ENCODE results near the gene PHF13. TPM values are rescaled to one million over a fixed set of nuclear protein-coding genes. Genes with fewer than 3 reads are reported as not detected.

PHF13 gene
- total and polyA plus RNA-seq, 10 donors: 3.4 to 14.0 (median 9.2) TPM

- Histone ChIP-seq H3K36me3 (peaks cover 0 to 11% (median 6%) of the 10 kb centered on the region in 6 donors), H3K4me1 (peaks cover 23 to 56% (median 44%) of the 10 kb centered on the region in 6 donors), H3K27me3 (replicated peaks in 1 of 7) (no peaks in the 10 kb centered on the region), H3K27ac (peak overlapping the region; percentile 97 to 99 (median 99)), H3K9me3 (no peaks in the 10 kb centered on the region), H3K4me3 (peak overlapping the region; percentile 90 to 100 (median 99))
- TF ChIP-seq, protein P1, sequence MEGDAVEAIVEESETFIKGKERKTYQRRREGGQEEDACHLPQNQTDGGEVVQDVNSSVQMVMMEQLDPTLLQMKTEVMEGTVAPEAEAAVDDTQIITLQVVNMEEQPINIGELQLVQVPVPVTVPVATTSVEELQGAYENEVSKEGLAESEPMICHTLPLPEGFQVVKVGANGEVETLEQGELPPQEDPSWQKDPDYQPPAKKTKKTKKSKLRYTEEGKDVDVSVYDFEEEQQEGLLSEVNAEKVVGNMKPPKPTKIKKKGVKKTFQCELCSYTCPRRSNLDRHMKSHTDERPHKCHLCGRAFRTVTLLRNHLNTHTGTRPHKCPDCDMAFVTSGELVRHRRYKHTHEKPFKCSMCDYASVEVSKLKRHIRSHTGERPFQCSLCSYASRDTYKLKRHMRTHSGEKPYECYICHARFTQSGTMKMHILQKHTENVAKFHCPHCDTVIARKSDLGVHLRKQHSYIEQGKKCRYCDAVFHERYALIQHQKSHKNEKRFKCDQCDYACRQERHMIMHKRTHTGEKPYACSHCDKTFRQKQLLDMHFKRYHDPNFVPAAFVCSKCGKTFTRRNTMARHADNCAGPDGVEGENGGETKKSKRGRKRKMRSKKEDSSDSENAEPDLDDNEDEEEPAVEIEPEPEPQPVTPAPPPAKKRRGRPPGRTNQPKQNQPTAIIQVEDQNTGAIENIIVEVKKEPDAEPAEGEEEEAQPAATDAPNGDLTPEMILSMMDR (IDR thresholded peaks at IDR 0.05 in 8 of 11, conservative IDR thresholded peaks at IDR 0.05 in 3 of 11): peak in 1 of 11 experiments; percentile 13
- TF ChIP-seq POLR2A (IDR thresholded peaks at IDR 0.05) (peak in 2 of 3 donors; percentile 6 to 20), POLR2AphosphoS5 (IDR thresholded peaks at IDR 0.05) (peak in 1 of 3 donors; percentile 16)
- peak; percentile 90 for DNase-seq
- WGBS, 5 donors: 0 to 2% (median 1%) methylated on average over 32 to 36 of the region's 36 CpGs
- intact Hi-C loops (cut with DNase I; ENCODE audit: low total_unique reads): no loop called here
Measured at GRCh38 chr1:6603238-6603914, 10.2 kb upstream of the PHF13 start.

DNA sequence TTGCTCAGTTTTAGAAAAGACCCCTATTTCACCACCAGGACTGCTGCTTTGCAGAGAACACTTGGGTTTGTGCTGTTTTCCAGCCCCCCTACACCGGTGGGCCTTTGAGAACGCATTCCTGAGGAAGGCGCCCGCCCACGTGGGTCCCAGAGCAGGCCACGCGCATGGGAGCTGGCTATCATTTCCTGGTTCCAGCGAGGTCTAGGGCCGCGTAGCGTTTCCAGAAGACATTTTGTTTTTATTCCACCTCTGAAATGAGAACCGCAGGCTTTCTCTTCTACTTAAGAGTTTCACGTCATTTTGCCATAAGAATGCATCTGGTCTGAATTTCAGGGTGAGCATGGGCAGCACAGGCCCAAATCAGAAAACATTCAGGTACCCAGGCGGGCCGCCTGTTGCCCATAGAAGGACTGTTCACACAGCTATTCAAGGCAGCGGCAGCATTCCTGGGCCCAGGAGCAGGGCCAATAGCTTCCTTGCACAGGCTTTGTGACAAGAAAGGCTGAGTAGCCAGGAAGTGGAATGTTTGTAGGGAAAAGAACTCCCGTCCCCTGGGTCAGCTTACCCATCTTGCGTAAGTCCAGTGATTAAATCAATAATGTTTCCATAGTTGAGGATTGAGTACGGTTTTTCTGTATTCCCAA is 9.5 kb upstream of the PHF13 start:
- no peaks in the 10 kb centered on the region for H3K27me3 ChIP-seq (replicated peaks in 1 of 7)
- peak overlapping the region in 7 of 8 donors; percentile 95 to 100 (median 99) for H3K4me3 ChIP-seq
- intact Hi-C loops (cut with DNase I; ENCODE audit: low total_unique reads): no loop called here
- peaks cover 0 to 5% (median under 1%) of the 10 kb centered on the region in 6 donors for H3K36me3 ChIP-seq
- 48 to 60% (median 56%) methylated on average over 18 to 19 of the region's 19 CpGs for WGBS, 5 donors
- DNase-seq: peak; percentile 87
- TF ChIP-seq POLR2A (IDR thresholded peaks at IDR 0.05) (no peak), POLR2AphosphoS5 (IDR thresholded peaks at IDR 0.05) (no peak)
- TF ChIP-seq, protein P1 (IDR thresholded peaks at IDR 0.05 in 8 of 11, conservative IDR thresholded peaks at IDR 0.05 in 3 of 11): no peak
- H3K4me1 ChIP-seq: peaks cover 20 to 50% (median 38%) of the 10 kb centered on the region in 6 donors
- H3K27ac ChIP-seq: peak overlapping the region; percentile 97 to 99 (median 99)
- no peaks in the 10 kb centered on the region for H3K9me3 ChIP-seq

- H3K36me3 ChIP-seq: peaks cover 0 to 12% (median 0%) of the 10 kb centered on the region in 6 donors
- 0 to 1% (median 1%) methylated on average over 50 to 67 of the region's 67 CpGs for WGBS, 5 donors
- peaks cover 0 to 8% (median 0%) of the 10 kb centered on the region in 7 donors for H3K27me3 ChIP-seq (replicated peaks in 1 of 7)
- H3K4me1 ChIP-seq: peaks cover 10 to 53% (median 27%) of the 10 kb centered on the region in 6 donors
- peak overlapping the region; percentile 87 to 99 (median 95) for H3K4me3 ChIP-seq
- TF ChIP-seq POLR2A (IDR thresholded peaks at IDR 0.05) (no peak), POLR2AphosphoS5 (IDR thresholded peaks at IDR 0.05) (peak in 1 of 3 donors; percentile 52)
- TF ChIP-seq, protein P1 (IDR thresholded peaks at IDR 0.05 in 8 of 11, conservative IDR thresholded peaks at IDR 0.05 in 3 of 11): peak in 1 of 11 experiments; percentile 11
- H3K9me3 ChIP-seq: no peaks in the 10 kb centered on the region
- H3K27ac ChIP-seq: peak overlapping the region; percentile 73 to 97 (median 94)
- DNase-seq: no peak
- intact Hi-C loops (cut with DNase I; ENCODE audit: low total_unique reads): no loop called here
Measured at GRCh38 chr1:6612641-6613360, 730 bp upstream of the PHF13 start.
